ENCODE measurements around the gene EYA4. TPM values are rescaled to one million over a fixed set of nuclear protein-coding genes. Genes with fewer than 3 reads are reported as not detected.
A peak's percentile ranks its signal among the peaks of the same experiment; 100 is the strongest.

Gene EYA4, protein sequence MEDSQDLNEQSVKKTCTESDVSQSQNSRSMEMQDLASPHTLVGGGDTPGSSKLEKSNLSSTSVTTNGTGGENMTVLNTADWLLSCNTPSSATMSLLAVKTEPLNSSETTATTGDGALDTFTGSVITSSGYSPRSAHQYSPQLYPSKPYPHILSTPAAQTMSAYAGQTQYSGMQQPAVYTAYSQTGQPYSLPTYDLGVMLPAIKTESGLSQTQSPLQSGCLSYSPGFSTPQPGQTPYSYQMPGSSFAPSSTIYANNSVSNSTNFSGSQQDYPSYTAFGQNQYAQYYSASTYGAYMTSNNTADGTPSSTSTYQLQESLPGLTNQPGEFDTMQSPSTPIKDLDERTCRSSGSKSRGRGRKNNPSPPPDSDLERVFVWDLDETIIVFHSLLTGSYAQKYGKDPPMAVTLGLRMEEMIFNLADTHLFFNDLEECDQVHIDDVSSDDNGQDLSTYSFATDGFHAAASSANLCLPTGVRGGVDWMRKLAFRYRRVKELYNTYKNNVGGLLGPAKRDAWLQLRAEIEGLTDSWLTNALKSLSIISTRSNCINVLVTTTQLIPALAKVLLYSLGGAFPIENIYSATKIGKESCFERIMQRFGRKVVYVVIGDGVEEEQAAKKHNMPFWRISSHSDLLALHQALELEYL
- total RNA-seq: not detected

DNA sequence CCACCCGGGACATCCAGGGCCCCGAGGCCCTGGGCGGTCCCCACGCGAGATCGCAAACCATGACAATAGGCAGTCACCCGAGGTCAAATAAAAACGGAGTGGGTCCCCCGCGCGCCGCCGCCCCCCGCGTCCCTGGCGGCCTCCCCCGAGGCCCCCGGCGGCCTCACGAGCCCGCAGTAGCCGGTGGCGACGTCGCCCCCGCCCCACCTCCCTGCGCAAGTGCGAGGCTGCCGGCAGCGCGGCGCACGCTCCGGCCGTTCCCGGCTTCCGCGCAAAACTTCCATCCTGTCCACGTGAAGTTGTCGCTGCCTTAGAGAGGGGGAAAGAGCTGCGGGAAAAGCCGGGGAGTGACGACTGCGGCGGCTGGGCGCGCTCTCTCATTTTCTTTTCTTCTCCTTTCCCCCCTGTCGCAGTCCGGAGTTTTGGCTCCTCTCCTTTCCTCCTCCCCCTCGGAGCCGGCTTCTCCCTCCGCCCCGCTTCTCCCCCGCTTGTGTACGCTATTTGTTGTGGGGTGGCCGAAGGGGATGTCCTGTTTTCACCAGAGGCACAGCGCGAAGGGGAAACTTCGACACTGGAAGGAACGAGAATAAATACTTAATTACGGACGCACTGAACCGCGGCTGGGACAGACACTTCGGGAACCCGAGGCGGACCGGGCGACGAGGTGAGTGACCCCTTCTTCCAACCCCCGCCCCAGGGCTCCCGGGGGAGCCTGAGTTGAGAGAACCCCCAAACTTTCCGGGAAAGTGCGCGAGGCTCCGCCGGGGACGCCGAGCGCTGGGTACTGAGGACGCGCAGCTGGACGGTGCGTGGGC, at the start of gene EYA4:
TSS of gene EYA4 (plus strand) at position 272 of the 815 bp plus-strand sequence. CDS start 33,424 bp downstream, outside the sequence.
- no peak for DNase-seq
- ATAC-seq: no peak
- Mint-ChIP-seq H3K9me3 (ENCODE audit: low read depth) (no peaks in the 10 kb centered on the region), H3K27me3 (peaks cover 73% of the 10 kb centered on the region), H3K36me3 (no peaks in the 10 kb centered on the region), H3K4me3 (no peak within 1 kb of the TSS), H3K27ac (peak within 1 kb of the TSS; percentile 54), H3K4me1 (peaks cover 14% of the 10 kb centered on the region)
- CTCF ChIA-PET: no interaction called here

DNA sequence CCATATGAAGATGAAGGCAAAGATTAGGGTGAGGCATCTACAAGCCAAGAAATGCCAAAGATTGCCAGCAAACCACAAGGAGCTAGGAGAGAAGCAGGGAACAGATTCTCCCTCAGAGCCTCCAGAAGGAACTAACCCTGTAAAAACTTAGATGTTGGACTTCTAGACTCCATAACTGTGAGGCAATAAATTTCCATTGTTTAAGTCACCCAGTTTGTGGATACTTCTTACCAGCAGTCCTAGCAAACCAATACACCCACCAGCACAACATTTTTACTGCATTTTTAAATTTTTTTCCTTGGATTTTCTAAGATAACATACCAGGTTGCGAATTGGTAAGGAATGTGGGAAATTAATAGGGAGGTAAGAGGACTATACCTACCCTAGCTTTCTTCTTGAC, 47.8 kb upstream of the EYA4 start:
- no peaks in the 10 kb centered on the region for H3K36me3 Mint-ChIP-seq
- CTCF ChIA-PET: no interaction called here
- no peaks in the 10 kb centered on the region for H3K9me3 Mint-ChIP-seq (ENCODE audit: low read depth)
- peaks cover 5% of the 10 kb centered on the region for H3K27me3 Mint-ChIP-seq
- H3K27ac Mint-ChIP-seq: no peak overlapping the region
- no peak overlapping the region for H3K4me3 Mint-ChIP-seq
- ATAC-seq (no peak), DNase-seq (no peak)
- H3K4me1 Mint-ChIP-seq: no peaks in the 10 kb centered on the region

DNA sequence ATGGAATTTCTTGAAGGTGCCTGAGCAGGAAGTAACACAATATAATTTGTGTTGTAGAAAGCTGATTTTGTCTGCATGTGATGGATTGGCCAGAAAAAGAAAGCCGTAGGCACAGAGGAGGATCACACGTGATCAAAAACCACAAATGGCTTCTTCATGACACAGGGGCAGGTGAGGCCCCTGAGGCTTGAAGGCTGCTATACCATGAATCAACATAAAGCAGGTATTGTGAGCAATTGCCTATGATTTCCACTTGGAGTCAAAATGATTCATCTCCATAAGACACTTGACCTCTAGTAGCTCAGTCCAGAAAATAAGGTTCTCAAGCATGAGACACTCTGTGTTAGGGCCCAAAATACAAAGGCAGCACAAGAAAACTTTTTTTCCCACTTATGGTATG, 42.4 kb upstream of the EYA4 start:
- Mint-ChIP-seq H3K4me1 (no peaks in the 10 kb centered on the region), H3K27me3 (no peaks in the 10 kb centered on the region), H3K36me3 (no peaks in the 10 kb centered on the region), H3K9me3 (ENCODE audit: low read depth) (no peaks in the 10 kb centered on the region), H3K4me3 (no peak overlapping the region), H3K27ac (no peak overlapping the region)
- ATAC-seq (no peak), DNase-seq (no peak)
- CTCF ChIA-PET: no interaction called here

DNA sequence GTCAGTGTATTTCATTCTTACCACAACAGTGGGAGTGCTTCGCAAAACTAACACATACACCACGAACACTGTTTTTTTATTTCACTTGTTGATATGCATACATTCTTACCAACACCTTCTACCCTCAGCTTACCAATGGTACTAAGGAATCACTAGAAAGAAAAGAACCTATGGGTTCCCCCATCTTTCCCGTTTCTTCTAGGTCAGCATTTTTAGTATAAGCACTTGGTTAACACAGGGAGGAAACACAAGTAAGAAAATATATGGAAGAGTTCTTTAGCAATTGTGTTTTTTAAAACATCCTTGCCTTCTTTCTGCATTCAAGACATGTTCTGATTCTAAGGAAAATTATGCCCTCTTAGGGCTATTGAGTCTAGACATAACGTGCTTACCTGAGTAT, 39.9 kb upstream of the EYA4 start:
- DNase-seq (no peak), ATAC-seq (no peak)
- CTCF ChIA-PET: no interaction called here
- Mint-ChIP-seq H3K4me3 (no peak overlapping the region), H3K27me3 (no peaks in the 10 kb centered on the region), H3K9me3 (ENCODE audit: low read depth) (no peaks in the 10 kb centered on the region), H3K4me1 (no peaks in the 10 kb centered on the region), H3K36me3 (no peaks in the 10 kb centered on the region), H3K27ac (no peak overlapping the region)

DNA sequence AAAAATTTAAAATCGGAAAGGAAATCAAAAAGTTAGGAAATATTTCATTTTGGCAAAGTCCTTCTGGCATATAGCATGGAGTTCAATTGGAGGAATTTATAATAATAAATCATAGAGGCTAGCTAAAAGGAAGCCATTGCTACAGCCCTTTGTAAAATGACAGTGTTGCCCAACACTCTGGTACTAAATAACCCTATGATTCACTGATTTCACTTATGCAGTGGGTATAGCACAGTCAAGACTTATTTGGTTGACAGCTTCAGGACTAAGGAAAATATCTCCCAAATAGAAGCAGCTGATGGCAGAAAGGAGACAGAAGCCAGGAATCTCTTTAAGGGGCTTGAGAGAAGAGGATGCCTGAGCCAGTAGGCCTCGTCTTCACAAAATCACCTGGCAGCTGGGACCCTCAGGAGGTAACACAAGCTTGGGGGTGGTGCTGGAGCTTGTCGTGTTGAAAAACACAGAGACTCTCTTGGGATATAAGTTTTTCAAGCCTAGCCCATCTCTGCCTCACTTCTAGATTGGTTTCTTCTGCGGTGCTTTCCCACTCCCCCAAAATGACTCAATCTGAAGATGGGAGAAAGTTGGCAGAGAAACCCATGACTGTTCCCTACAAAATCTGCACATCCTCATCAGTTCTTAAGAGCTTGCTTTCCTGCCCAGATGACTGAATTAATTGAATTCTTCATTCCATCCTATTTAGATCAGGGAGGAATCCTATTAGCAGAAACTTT, 38.4 kb upstream of the EYA4 start:
- H3K27me3 Mint-ChIP-seq: no peaks in the 10 kb centered on the region
- no peaks in the 10 kb centered on the region for H3K4me1 Mint-ChIP-seq
- H3K27ac Mint-ChIP-seq: no peak overlapping the region
- ATAC-seq: no peak
- CTCF ChIA-PET: no interaction called here
- no peaks in the 10 kb centered on the region for H3K36me3 Mint-ChIP-seq
- H3K9me3 Mint-ChIP-seq (ENCODE audit: low read depth): no peaks in the 10 kb centered on the region
- H3K4me3 Mint-ChIP-seq: no peak overlapping the region
- DNase-seq: no peak

DNA sequence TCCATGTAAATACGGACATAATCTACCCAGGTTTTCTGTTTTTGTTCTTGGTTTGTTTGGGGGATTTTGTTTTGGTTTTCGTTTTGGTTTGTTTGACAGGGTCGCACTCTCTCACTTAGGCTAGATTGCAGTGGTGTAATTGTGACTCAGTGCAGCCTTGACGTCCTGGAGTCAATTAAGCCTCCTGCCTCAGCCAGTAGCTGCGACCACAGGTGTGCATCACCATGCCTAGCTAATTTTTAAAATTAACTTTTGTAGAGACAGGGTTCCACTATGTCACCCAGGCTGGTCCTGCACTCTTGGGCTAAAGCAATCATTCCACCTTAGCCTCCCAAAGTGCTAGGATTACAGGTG, 37.8 kb upstream of the EYA4 start:
- H3K27ac Mint-ChIP-seq: no peak overlapping the region
- no peak for ATAC-seq
- no peaks in the 10 kb centered on the region for H3K27me3 Mint-ChIP-seq
- no peaks in the 10 kb centered on the region for H3K4me1 Mint-ChIP-seq
- no peaks in the 10 kb centered on the region for H3K36me3 Mint-ChIP-seq
- no peak overlapping the region for H3K4me3 Mint-ChIP-seq
- CTCF ChIA-PET: no interaction called here
- no peak for DNase-seq
- no peaks in the 10 kb centered on the region for H3K9me3 Mint-ChIP-seq (ENCODE audit: low read depth)

- no peaks in the 10 kb centered on the region for H3K4me1 Mint-ChIP-seq
- CTCF ChIA-PET: no interaction called here
- H3K27ac Mint-ChIP-seq: no peak overlapping the region
- no peaks in the 10 kb centered on the region for H3K9me3 Mint-ChIP-seq (ENCODE audit: low read depth)
- ATAC-seq (no peak), DNase-seq (no peak)
- H3K27me3 Mint-ChIP-seq: no peaks in the 10 kb centered on the region
- H3K36me3 Mint-ChIP-seq: no peaks in the 10 kb centered on the region
- no peak overlapping the region for H3K4me3 Mint-ChIP-seq
These were observed 35.9 kb upstream of the EYA4 start for GRCh38 chr6:133205304-133205703.

GRCh38 chr6:133206942-133207341, 34.2 kb upstream of the EYA4 start:
- Mint-ChIP-seq H3K4me3 (no peak overlapping the region), H3K4me1 (no peaks in the 10 kb centered on the region), H3K36me3 (no peaks in the 10 kb centered on the region), H3K27ac (no peak overlapping the region), H3K9me3 (ENCODE audit: low read depth) (no peaks in the 10 kb centered on the region), H3K27me3 (no peaks in the 10 kb centered on the region)
- no peak for DNase-seq
- CTCF ChIA-PET: no interaction called here
- no peak for ATAC-seq

DNA sequence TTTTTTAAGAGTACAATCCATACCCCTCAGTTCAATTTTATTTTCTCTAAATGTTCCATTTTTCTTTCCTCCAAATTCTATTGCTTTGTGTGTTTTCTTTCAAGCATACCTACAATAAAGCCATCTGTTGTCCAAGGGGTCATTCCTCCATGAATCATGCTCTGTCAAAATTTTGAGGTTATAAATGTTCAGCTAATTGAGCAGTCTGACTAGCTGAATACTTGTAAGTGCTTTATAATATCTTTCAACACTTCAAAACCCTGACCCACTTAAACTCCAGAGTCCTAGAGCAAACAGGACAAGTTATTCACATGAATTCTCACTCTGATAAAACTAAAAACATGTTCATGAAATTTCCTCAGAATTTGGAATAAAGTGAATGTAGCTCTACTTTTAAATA, 33.4 kb upstream of the EYA4 start:
- no peak overlapping the region for H3K4me3 Mint-ChIP-seq
- CTCF ChIA-PET: interaction anchor here (1.2 kb wide), 1 partner anchor 21 kb away, joined by 3 read pairs; no protein-coding TSS in a partner anchor
- ATAC-seq (no peak), DNase-seq (no peak)
- H3K27ac Mint-ChIP-seq: no peak overlapping the region
- no peaks in the 10 kb centered on the region for H3K9me3 Mint-ChIP-seq (ENCODE audit: low read depth)
- H3K36me3 Mint-ChIP-seq: no peaks in the 10 kb centered on the region
- no peaks in the 10 kb centered on the region for H3K4me1 Mint-ChIP-seq
- H3K27me3 Mint-ChIP-seq: no peaks in the 10 kb centered on the region

DNA sequence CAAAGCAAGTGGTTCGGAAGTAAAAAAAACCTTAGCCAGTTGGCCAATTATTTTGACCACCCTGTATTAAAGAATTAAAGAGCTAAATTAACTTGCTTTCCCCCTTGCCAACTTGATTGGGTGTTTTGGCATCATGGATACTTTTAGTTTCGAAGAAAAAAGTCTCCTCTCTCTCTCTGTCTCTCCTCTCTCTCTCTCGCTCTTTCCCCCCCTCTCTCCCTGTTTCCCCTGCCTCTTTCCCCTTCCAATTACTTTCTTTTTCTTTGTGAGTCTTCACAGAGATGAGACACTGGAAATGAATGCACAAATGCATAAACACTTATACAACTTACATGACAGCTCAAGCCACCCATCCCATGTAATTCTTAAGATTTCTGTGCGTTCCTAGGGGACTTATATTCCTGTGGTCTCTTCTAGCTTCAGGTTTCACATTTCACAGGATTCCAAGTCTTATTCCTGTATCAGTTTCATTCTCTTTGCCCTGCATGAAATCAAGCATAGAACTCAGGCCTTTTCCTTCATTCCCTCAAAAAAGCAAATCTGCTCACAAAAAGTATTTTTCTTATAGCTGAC, 32.9 kb upstream of the EYA4 start:
- Mint-ChIP-seq H3K36me3 (no peaks in the 10 kb centered on the region), H3K4me3 (no peak overlapping the region), H3K27ac (no peak overlapping the region), H3K4me1 (no peaks in the 10 kb centered on the region), H3K9me3 (ENCODE audit: low read depth) (no peaks in the 10 kb centered on the region), H3K27me3 (no peaks in the 10 kb centered on the region)
- CTCF ChIA-PET: interaction anchor here (1.2 kb wide), 1 partner anchor 22 kb away, joined by 3 read pairs; no protein-coding TSS in a partner anchor
- ATAC-seq (no peak), DNase-seq (no peak)

- DNase-seq (no peak), ATAC-seq (no peak)
- H3K27ac Mint-ChIP-seq: no peak overlapping the region
- CTCF ChIA-PET: no interaction called here
- H3K4me3 Mint-ChIP-seq: no peak overlapping the region
- H3K27me3 Mint-ChIP-seq: no peaks in the 10 kb centered on the region
- no peaks in the 10 kb centered on the region for H3K36me3 Mint-ChIP-seq
- no peaks in the 10 kb centered on the region for H3K4me1 Mint-ChIP-seq
- no peaks in the 10 kb centered on the region for H3K9me3 Mint-ChIP-seq (ENCODE audit: low read depth)
These were observed 26.9 kb upstream of the EYA4 start for GRCh38 chr6:133214267-133214666.

- CTCF ChIA-PET: no interaction called here
- no peaks in the 10 kb centered on the region for H3K9me3 Mint-ChIP-seq (ENCODE audit: low read depth)
- ATAC-seq (no peak), DNase-seq (no peak)
- H3K4me1 Mint-ChIP-seq: no peaks in the 10 kb centered on the region
- H3K4me3 Mint-ChIP-seq: no peak overlapping the region
- H3K27me3 Mint-ChIP-seq: no peaks in the 10 kb centered on the region
- H3K36me3 Mint-ChIP-seq: no peaks in the 10 kb centered on the region
- H3K27ac Mint-ChIP-seq: no peak overlapping the region
These were observed 22.3 kb upstream of the EYA4 start for GRCh38 chr6:133218852-133219251.

DNA sequence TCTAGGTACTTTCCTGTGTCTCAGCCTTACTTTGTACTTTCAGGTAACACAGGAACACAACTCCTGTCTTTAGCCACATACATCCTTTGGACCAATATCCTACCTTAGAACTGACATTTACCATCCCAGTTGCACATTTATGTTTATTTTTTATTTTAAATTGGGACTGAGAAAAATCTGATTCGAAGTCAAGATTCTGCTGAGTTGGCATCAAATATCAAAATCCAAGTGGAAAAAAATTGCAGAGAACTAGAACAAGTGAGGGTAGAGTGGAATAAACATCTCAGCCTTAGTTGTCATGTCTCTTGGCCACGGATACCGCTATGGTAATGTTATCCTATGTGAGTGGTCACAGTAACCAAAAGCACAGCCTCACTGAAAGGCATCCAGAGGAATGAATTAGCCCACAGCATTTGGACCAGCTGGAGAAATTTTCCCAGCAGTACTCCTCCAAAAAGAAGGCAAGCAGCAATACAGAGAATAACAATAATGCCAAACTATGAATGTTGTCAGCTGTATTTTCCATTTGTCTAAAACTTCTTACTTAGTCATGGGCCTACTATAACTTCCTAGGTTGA, 17.6 kb upstream of the EYA4 start:
- Mint-ChIP-seq H3K27me3 (no peaks in the 10 kb centered on the region), H3K36me3 (no peaks in the 10 kb centered on the region), H3K4me1 (no peaks in the 10 kb centered on the region), H3K9me3 (ENCODE audit: low read depth) (no peaks in the 10 kb centered on the region), H3K4me3 (no peak overlapping the region), H3K27ac (no peak overlapping the region)
- CTCF ChIA-PET: no interaction called here
- ATAC-seq (no peak), DNase-seq (no peak)

Data from activated CD8-positive, alpha-beta memory T cell treated with anti-CD3 and anti-CD28 coated beads, Interleukin-2, amount 10 ng/mL, durations not matched to agents 7 days and 5 days (primary cell).